Right ventricle myocardium inferior (tissue), 1 donor: ENCODE data around the gene IFT122. TPM values are rescaled to one million over a fixed set of nuclear protein-coding genes. Genes with fewer than 3 reads are reported as not detected.
A peak's percentile ranks its signal among the peaks of the same experiment; 100 is the strongest.

Source experiments
- ATAC-seq: fragments of 200-7000 bp; cut with Tn5 transposase; one replicate; pipeline ENCODE4 v1.9.1; 2020; ENCODE audit warnings: mild to moderate bottlenecking, moderate library complexity
- DNase-seq: peaks from one replicate; pipeline ENCODE4 v3.0.0; 2021; ENCODE audit errors: missing footprints
- intact Hi-C: fragments of 100-400 bp; cut with DNase I; formaldehyde crosslinking; loops from one replicate; pipeline ENCODE4 v1.11.0; 2022
- total RNA-seq: library from RNA; stranded (reverse); fragmentation: NEBNext Ultra II Directional; extraction: Animal tissue kit (Norgen Biotek cat#: 25700); gene quantifications from one replicate; pipeline ENCODE4 v1.2.1, GENCODE V29; 2021
- donor health status: DM: no; HTN: yes; CAD: no; lungs with severe emphysema.

The IFT122 gene
- total RNA-seq, 1 donor from 2014 or later, result 19.7 TPM

GRCh38 chr3:129519896-129520715 is 80.1 kb downstream of the IFT122 start:
- intact Hi-C loops, result no loop called here
- ATAC-seq (no peak), DNase-seq (no peak)

GRCh38 chr3:129520960-129521359 is 80.9 kb downstream of the IFT122 start:
- intact Hi-C loops, result no loop called here
- no peak for ATAC-seq
- DNase-seq, result no peak

GRCh38 chr3:129521611-129522010 is 81.6 kb downstream of the IFT122 start:
- intact Hi-C loops, result no loop called here
- DNase-seq, result no peak
- ATAC-seq, result no peak

GRCh38 chr3:129522953-129523352 is 82.9 kb downstream of the IFT122 start:
- DNase-seq, result no peak

GRCh38 chr3:129524081-129524480 is 84.1 kb downstream of the IFT122 start:
- DNase-seq, result no peak
- intact Hi-C loops, result no loop called here
- ATAC-seq, result no peak

More at GRCh38 chr3:129522953-129523352, 82.9 kb downstream of the IFT122 start:
- ATAC-seq, result no peak
- intact Hi-C loops, result no loop called here

GRCh38 chr3:129525341-129525968 is 85.4 kb downstream of the IFT122 start:
- DNase-seq, result no peak
- intact Hi-C loops, result no loop called here
- no peak for ATAC-seq

- ATAC-seq (no peak), DNase-seq (no peak)
- intact Hi-C loops, result no loop called here
These were observed 86.3 kb downstream of the IFT122 start for GRCh38 chr3:129526121-129526900.

- intact Hi-C loops, result no loop called here
- no peak for DNase-seq
- ATAC-seq, result no peak
These were observed 87.2 kb downstream of the IFT122 start for GRCh38 chr3:129527262-129527661.

- no peak for ATAC-seq
- DNase-seq, result no peak
- intact Hi-C loops, result no loop called here
These were observed 88.6 kb downstream of the IFT122 start, which contains the start of gene RHO for GRCh38 chr3:129528589-129529100. Gene RHO (plus strand): TSS chr3:129528639. CDS start chr3:129528734, 95 bp downstream.

GRCh38 chr3:129529436-129530210 is 89.6 kb downstream of the IFT122 start:
- intact Hi-C loops, result no loop called here
- DNase-seq, result peak; percentile 28
- ATAC-seq, result no peak

- DNase-seq (peak; percentile 11), ATAC-seq (no peak)
- intact Hi-C loops, result no loop called here
These were observed 90.3 kb downstream of the IFT122 start for GRCh38 chr3:129530251-129530791.

- ATAC-seq (no peak), DNase-seq (peak; percentile 44)
- intact Hi-C loops, result no loop called here
These were observed 90.8 kb downstream of the IFT122 start for GRCh38 chr3:129530821-129531220.

- ATAC-seq (no peak), DNase-seq (peak; percentile 47)
- intact Hi-C loops, result no loop called here
These were observed 91.7 kb downstream of the IFT122 start for GRCh38 chr3:129531699-129532098.

GRCh38 chr3:129532261-129532660 is 92.2 kb downstream of the IFT122 start:
- ATAC-seq (no peak), DNase-seq (peak; percentile 42)
- intact Hi-C loops, result no loop called here

GRCh38 chr3:129533406-129533805 is 93.4 kb downstream of the IFT122 start:
- intact Hi-C loops, result no loop called here
- no peak for ATAC-seq
- DNase-seq, result peak; percentile 30

GRCh38 chr3:129534428-129535027 is 94.5 kb downstream of the IFT122 start:
- ATAC-seq (no peak), DNase-seq (peak; percentile 6)
- intact Hi-C loops, result no loop called here

GRCh38 chr3:129535075-129535474 is 95.1 kb downstream of the IFT122 start:
- DNase-seq (peak; percentile 11), ATAC-seq (no peak)
- intact Hi-C loops, result no loop called here

GRCh38 chr3:129536374-129536667 is 96.3 kb downstream of the IFT122 start:
- DNase-seq, result no peak
- intact Hi-C loops, result no loop called here
- ATAC-seq, result no peak
